PFSK-1 (cell line): Measurements from ENCODE around the gene PAQR4.

Source experiments
- FOXP2 ChIP-seq: optimal IDR thresholded peaks from 2 replicates; pipeline ENCODE3; 2011; ENCODE audit warnings: borderline replicate concordance, control low read depth, inconsistent platforms; ENCODE audit not compliant: insufficient read depth; ENCODE audit errors: extremely low read length, extremely low read depth
- POLR2AphosphoS5 ChIP-seq: IDR thresholded peaks from 2 replicates; pipeline ENCODE4 v1.6.1; 2012; ENCODE audit warnings: low read depth, mild to moderate bottlenecking, control low read depth, low read length, moderate library complexity
- SIN3A ChIP-seq: IDR thresholded peaks from 2 replicates; pipeline ENCODE4 v1.6.1; 2012; ENCODE audit warnings: mild to moderate bottlenecking, low read length, moderate library complexity, borderline replicate concordance; ENCODE audit not compliant: insufficient read depth
- TAF1 ChIP-seq: IDR thresholded peaks from 2 replicates; pipeline ENCODE4 v1.6.1; 2012; ENCODE audit warnings: low read length, control low read depth, borderline replicate concordance; ENCODE audit not compliant: insufficient read depth
- TF ChIP-seq, protein P1 (sequence below), 2 experiments: IDR thresholded peaks; 2 replicates each; pipeline versions ENCODE4 v1.6.1 to v1.8.0; 2011 to 2012; ENCODE audit warnings: low read depth in 2 of 2, low read length in 2 of 2, control low read depth in 1 of 2, inconsistent platforms in 1 of 2, mild to moderate bottlenecking in 1 of 2, moderate library complexity in 1 of 2; ENCODE audit not compliant: insufficient read depth in 1 of 2

The PAQR4 gene

DNA sequence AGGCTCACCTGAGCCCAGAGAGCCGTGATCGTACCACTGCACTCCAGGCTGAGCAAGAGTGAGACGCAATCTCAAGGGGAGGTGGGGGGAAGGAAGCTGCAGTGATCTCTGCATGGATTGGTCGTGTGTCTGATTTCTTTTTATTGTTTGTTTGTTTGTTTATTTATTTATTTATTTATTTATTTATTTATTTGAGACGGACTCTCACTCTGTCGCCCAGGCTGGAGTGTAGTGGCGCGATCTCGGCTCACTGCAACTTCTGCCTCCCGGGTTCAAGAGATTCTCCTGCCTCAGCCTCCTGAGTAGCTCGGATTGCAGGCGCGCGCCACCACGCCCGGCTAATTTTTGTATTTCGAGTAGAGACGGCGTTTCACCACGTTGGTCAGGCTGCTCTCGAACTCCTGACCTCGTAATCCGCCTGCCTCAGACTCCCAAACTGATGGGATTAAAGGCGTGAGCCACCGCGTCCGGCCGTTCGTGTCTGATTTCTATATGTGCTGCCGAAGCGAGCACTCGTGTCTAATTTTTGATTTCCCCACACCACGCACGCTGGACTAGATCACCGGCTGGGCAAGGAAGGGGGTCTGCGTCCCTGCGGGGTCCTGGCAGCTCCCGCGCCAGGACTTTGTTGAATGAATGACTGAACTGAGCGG lies 50.6 kb downstream of the PAQR4 start:
- TF ChIP-seq FOXP2 (no peak), POLR2AphosphoS5 (no peak; the same call in 1 of the 2 replicates), TAF1 (no peak), SIN3A (no peak)
- TF ChIP-seq, protein P1, sequence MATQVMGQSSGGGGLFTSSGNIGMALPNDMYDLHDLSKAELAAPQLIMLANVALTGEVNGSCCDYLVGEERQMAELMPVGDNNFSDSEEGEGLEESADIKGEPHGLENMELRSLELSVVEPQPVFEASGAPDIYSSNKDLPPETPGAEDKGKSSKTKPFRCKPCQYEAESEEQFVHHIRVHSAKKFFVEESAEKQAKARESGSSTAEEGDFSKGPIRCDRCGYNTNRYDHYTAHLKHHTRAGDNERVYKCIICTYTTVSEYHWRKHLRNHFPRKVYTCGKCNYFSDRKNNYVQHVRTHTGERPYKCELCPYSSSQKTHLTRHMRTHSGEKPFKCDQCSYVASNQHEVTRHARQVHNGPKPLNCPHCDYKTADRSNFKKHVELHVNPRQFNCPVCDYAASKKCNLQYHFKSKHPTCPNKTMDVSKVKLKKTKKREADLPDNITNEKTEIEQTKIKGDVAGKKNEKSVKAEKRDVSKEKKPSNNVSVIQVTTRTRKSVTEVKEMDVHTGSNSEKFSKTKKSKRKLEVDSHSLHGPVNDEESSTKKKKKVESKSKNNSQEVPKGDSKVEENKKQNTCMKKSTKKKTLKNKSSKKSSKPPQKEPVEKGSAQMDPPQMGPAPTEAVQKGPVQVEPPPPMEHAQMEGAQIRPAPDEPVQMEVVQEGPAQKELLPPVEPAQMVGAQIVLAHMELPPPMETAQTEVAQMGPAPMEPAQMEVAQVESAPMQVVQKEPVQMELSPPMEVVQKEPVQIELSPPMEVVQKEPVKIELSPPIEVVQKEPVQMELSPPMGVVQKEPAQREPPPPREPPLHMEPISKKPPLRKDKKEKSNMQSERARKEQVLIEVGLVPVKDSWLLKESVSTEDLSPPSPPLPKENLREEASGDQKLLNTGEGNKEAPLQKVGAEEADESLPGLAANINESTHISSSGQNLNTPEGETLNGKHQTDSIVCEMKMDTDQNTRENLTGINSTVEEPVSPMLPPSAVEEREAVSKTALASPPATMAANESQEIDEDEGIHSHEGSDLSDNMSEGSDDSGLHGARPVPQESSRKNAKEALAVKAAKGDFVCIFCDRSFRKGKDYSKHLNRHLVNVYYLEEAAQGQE (IDR thresholded peaks at IDR 0.05; ENCODE audit: insufficient read depth in 1 of 2, low read depth in 2 of 2, low read length in 2 of 2) = no peak

DNA sequence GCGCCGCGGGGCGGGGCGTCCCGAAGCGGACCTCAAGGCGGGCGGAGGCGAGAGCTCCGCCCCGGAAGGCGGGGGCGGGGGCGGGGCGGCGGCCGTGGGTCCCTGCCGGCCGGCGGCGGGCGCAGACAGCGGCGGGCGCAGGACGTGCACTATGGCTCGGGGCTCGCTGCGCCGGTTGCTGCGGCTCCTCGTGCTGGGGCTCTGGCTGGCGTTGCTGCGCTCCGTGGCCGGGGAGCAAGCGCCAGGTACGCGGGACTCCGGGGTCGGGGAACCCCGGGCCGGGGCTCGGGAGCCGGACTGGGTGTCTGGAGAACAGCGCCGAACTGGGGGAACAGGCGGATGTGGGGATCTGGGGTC lies 51.1 kb downstream of the PAQR4 start, which contains the start of gene TNFRSF12A:
TNFRSF12A (plus strand) TSS at position 122 of the 357 bp plus-strand sequence; CDS start at position 152, 30 bp downstream.
- no peak for TF ChIP-seq SIN3A
- TF ChIP-seq, protein P1 (IDR thresholded peaks at IDR 0.05; ENCODE audit: insufficient read depth in 1 of 2, low read depth in 2 of 2, low read length in 2 of 2) = no peak; a peak in 2 of 4 replicates
- TF ChIP-seq POLR2AphosphoS5 = peak; percentile 81
- TF ChIP-seq FOXP2 = no peak
- TF ChIP-seq TAF1 = peak; percentile 59; the same call in 1 of the 2 replicates

DNA sequence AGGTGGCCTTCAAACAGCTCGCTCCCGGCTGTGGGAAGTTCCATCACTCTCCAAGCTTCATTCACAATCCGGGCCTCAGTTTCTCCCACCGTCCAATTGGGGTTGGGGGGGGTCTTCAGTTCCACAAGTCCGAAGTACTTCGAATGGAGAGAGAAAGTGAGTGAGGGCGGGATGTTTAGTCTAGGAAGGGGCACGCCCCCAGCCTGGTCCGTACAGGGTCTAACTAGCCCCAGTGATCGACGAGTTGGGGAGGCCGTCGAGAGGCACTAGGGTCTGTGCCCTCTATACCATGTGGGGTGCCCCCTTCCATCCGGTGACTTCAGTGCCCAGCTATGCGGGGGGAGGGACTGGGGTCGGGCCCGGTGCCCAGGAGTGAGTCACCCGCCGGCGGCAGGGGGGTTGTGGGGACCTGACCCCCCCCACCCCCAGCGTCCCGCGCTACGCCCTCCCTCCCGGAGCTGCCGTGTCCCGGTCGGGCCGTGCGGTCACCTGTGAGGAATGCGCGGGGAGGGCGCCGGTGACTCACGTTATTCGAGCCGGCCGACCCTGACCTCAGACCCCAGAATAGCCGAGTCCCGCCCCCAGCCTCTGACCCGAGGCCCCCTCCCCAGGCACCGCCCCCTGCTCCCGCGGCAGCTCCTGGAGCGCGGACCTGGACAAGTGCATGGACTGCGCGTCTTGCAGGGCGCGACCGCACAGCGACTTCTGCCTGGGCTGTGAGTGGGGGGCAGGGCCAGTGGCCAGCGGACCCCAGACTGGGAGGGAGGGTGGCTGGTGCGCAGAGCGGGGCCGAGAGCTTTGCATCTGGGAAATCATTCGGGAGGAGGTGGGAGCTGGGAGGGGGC lies 51.7 kb downstream of the PAQR4 start:
- TF ChIP-seq POLR2AphosphoS5 (0 out of 2 replicates have a peak, but pooled peaks have one; percentile 31), TAF1 (no peak), FOXP2 (no peak), SIN3A (peak; percentile 7; the same call in 1 of the 2 replicates)
- TF ChIP-seq, protein P1 (IDR thresholded peaks at IDR 0.05; ENCODE audit: insufficient read depth in 1 of 2, low read depth in 2 of 2, low read length in 2 of 2) = no peak

DNA sequence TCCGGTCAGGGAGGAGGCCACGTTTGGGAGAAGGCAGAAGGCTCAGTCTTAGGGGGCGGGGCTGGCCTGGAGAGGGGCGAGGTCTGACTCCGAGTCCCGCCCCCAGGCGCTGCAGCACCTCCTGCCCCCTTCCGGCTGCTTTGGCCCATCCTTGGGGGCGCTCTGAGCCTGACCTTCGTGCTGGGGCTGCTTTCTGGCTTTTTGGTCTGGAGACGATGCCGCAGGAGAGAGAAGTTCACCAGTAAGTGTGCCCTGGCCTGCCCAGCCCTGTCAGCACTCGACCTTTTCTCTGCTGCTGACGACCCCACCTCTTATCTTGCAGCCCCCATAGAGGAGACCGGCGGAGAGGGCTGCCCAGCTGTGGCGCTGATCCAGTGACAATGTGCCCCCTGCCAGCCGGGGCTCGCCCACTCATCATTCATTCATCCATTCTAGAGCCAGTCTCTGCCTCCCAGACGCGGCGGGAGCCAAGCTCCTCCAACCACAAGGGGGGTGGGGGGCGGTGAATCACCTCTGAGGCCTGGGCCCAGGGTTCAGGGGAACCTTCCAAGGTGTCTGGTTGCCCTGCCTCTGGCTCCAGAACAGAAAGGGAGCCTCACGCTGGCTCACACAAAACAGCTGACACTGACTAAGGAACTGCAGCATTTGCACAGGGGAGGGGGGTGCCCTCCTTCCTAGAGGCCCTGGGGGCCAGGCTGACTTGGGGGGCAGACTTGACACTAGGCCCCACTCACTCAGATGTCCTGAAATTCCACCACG lies 52.5 kb downstream of the PAQR4 start:
- TF ChIP-seq SIN3A = no peak
- 0 out of 2 replicates have a peak, but pooled peaks have one; percentile 29 for TF ChIP-seq TAF1

DNA sequence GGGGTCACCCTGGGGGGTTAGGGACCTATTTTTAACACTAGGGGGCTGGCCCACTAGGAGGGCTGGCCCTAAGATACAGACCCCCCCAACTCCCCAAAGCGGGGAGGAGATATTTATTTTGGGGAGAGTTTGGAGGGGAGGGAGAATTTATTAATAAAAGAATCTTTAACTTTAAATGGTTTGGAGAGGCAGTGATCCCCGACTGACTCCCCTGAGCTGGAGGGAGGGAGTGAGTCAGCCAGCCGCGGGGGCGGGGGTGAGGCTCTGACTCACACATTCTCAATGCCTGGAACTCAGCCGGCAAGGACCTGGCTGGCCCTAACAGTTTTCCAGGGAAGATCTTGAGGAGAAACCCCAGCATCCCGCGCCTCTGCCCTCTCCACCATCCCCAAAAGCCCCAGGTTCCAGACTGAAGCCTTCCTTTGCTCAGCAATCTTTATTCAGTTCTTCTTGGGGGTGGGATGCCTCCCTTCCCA lies 53.1 kb downstream of the PAQR4 start:
- TF ChIP-seq TAF1 = no peak
- TF ChIP-seq, protein P1 (IDR thresholded peaks at IDR 0.05; ENCODE audit: insufficient read depth in 1 of 2, low read depth in 2 of 2, low read length in 2 of 2) = no peak
- no peak for TF ChIP-seq FOXP2
- TF ChIP-seq POLR2AphosphoS5 = no peak; the same call in 1 of the 2 replicates
- no peak; the same call in 1 of the 2 replicates for TF ChIP-seq SIN3A
